H1 (cell line): ENCODE data around the gene ASF1A. TPM values are rescaled to one million over a fixed set of nuclear protein-coding genes. Genes with fewer than 3 reads are reported as not detected.

Experiments
- CTCF ChIA-PET: fragments of 300-600 bp; sonication (Branson Sonifier 250); formaldehyde crosslinking; loops from one replicate; lab custom pipeline; 2021; ENCODE audit not compliant: partially characterized antibody; lab: Charles Lee
- POLR2A ChIA-PET: fragments of 300-600 bp; sonication (Branson Sonifier 250); formaldehyde crosslinking; loops from one replicate; lab custom pipeline; 2021; ENCODE audit warnings: inconsistent platforms; ENCODE audit not compliant: partially characterized antibody; lab: Charles Lee
- DNase-seq, 2 experiments: peaks; one replicate each; pipeline versions ENCODE4 v3.0.0 to v3.0.0-alpha.2; 2010 to 2022; ENCODE audit warnings: low spot score in 2 of 2, low read depth in 1 of 2, mixed read lengths in 1 of 2
- FAIRE-seq: peaks from 2 replicates; lab custom pipeline; 2011; peaks lifted over from hg19 to GRCh38; lab: Jason Lieb, UNC
- H2AFZ ChIP-seq: 2 replicates; pipeline ENCODE4 v1.8.1; 2012; ENCODE audit warnings: low read length, inconsistent platforms
- H2AK5ac ChIP-seq: 2 replicates; pipeline ENCODE4 v1.6.1; 2013; ENCODE audit warnings: low read depth, low read length
- H2BK120ac ChIP-seq: replicated peaks from 2 replicates; pipeline ENCODE3; 2013; ENCODE audit warnings: low read depth, low read length, inconsistent platforms
- H2BK12ac ChIP-seq: 2 replicates; pipeline ENCODE4 v1.6.1; 2013; ENCODE audit warnings: low read depth, low read length
- H2BK15ac ChIP-seq: 2 replicates; pipeline ENCODE4 v1.6.1; 2013; ENCODE audit warnings: low read length
- H2BK20ac ChIP-seq: 2 replicates; pipeline ENCODE4 v1.6.1; 2013; ENCODE audit warnings: low read length
- H2BK5ac ChIP-seq: 2 replicates; pipeline ENCODE4 v1.6.1; 2013; ENCODE audit warnings: low read depth, low read length
- H3K14ac ChIP-seq: 2 replicates; pipeline ENCODE4 v1.6.1; 2013; ENCODE audit warnings: inconsistent platforms; ENCODE audit not compliant: insufficient read length
- H3K18ac ChIP-seq: 2 replicates; pipeline ENCODE4 v1.6.1; 2013; ENCODE audit warnings: low read length; ENCODE audit errors: extremely low read depth
- H3K23ac ChIP-seq: 2 replicates; pipeline ENCODE4 v1.6.1; 2013; ENCODE audit warnings: inconsistent platforms; ENCODE audit not compliant: insufficient read length
- H3K23me2 ChIP-seq: 2 replicates; pipeline ENCODE4 v1.6.1; 2013; ENCODE audit warnings: low read depth, low read length
- H3K27ac ChIP-seq: 2 replicates; pipeline ENCODE4 v1.6.1; 2011; ENCODE audit warnings: low read depth, low read length, inconsistent platforms
- H3K27me3 ChIP-seq, 4 experiments: replicated peaks in 1 of 4; 1 replicate in 1 of 4; 2 replicates in 3 of 4; pipeline versions ENCODE4 v1.6.1 to v1.8.1; 2011 to 2013; ENCODE audit warnings: low read length in 3 of 4, mild to moderate bottlenecking in 3 of 4, inconsistent platforms in 2 of 4, mixed read lengths in 2 of 4, moderate library complexity in 1 of 4; ENCODE audit not compliant: control insufficient read depth in 3 of 4, insufficient read depth in 3 of 4; ENCODE audit errors: extremely low read depth in 1 of 4
- H3K36me3 ChIP-seq, 4 experiments: 2 replicates each; pipeline versions ENCODE4 v1.6.1 to v1.8.1; 2011 to 2013; ENCODE audit warnings: mild to moderate bottlenecking in 4 of 4, low read length in 3 of 4, moderate library complexity in 2 of 4, control low read depth in 1 of 4, inconsistent platforms in 1 of 4; ENCODE audit not compliant: insufficient read depth in 4 of 4, control insufficient read depth in 2 of 4
- H3K4ac ChIP-seq: replicated peaks from 2 replicates; pipeline ENCODE3; 2013; ENCODE audit warnings: low read length, low read depth, mixed read lengths, inconsistent platforms; ENCODE audit not compliant: insufficient read length
- H3K4me1 ChIP-seq, 4 experiments: replicated peaks in 1 of 4; 1 replicate in 1 of 4; 2 replicates in 3 of 4; pipeline versions ENCODE4 v1.6.1 to v1.8.1; 2011 to 2013; ENCODE audit warnings: low read length in 3 of 4, inconsistent platforms in 2 of 4, mixed read lengths in 1 of 4; ENCODE audit not compliant: insufficient read depth in 4 of 4, control insufficient read depth in 3 of 4
- H3K4me2 ChIP-seq, 2 experiments: 2 replicates each; pipeline versions ENCODE4 v1.6.1 to v1.8.1; 2011 to 2013; ENCODE audit warnings: low read depth in 2 of 2, low read length in 2 of 2, control low read depth in 1 of 2, inconsistent platforms in 1 of 2, mild to moderate bottlenecking in 1 of 2; ENCODE audit not compliant: insufficient read depth in 1 of 2
- H3K4me3 ChIP-seq, 4 experiments: fragments of 200-600, 300-600 bp in 1 of 4; sonication (generic), shearing (Covaris generic), sonication (Bioruptor Twin) in 1 of 4; 2 replicates each; pipeline versions ENCODE4 v1.5.1 to v1.8.1; 2011 to 2016; ENCODE audit warnings: low read length in 4 of 4, low read depth in 3 of 4, control low read depth in 2 of 4, inconsistent platforms in 2 of 4, mild to moderate bottlenecking in 2 of 4, mixed read lengths in 1 of 4, moderate library complexity in 1 of 4; ENCODE audit not compliant: insufficient read depth in 2 of 4; ENCODE audit errors: extremely low read depth in 1 of 4
- H3K56ac ChIP-seq: replicated peaks from 2 replicates; pipeline ENCODE3; 2013; ENCODE audit warnings: low read depth, mild to moderate bottlenecking, mixed read lengths, low read length, inconsistent platforms; ENCODE audit not compliant: insufficient read length
- H3K79me1 ChIP-seq: 2 replicates; pipeline ENCODE4 v1.6.1; 2013; ENCODE audit warnings: low read depth, low read length, control low read depth
- H3K79me2 ChIP-seq, 2 experiments: 2 replicates each; pipeline versions ENCODE4 v1.6.1 to v1.8.1; 2012 to 2013; ENCODE audit warnings: low read length in 2 of 2, mild to moderate bottlenecking in 2 of 2, inconsistent platforms in 1 of 2; ENCODE audit not compliant: insufficient read depth in 2 of 2, control insufficient read depth in 1 of 2
- H3K9ac ChIP-seq, 4 experiments: replicated peaks in 1 of 4; 1 replicate in 1 of 4; 2 replicates in 3 of 4; pipeline versions ENCODE4 v1.6.1 to v1.8.1; 2011 to 2013; ENCODE audit warnings: low read depth in 3 of 4, low read length in 3 of 4, control low read depth in 2 of 4, mild to moderate bottlenecking in 2 of 4, moderate library complexity in 2 of 4, inconsistent platforms in 1 of 4; ENCODE audit errors: extremely low read depth in 1 of 4
- H3K9me3 ChIP-seq, 2 experiments: 2 replicates each; pipeline versions ENCODE4 v1.6.1 to v1.8.1; 2012 to 2013; ENCODE audit warnings: mild to moderate bottlenecking in 2 of 2, moderate library complexity in 2 of 2, control low read depth in 1 of 2, inconsistent platforms in 1 of 2, low read depth in 1 of 2, low read length in 1 of 2, mixed read lengths in 1 of 2; ENCODE audit not compliant: insufficient read depth in 2 of 2
- H4K20me1 ChIP-seq, 2 experiments: replicated peaks in 1 of 2; 2 replicates each; pipeline versions ENCODE3 to v1.8.1; 2011 to 2013; ENCODE audit warnings: inconsistent platforms in 2 of 2, low read length in 2 of 2, mild to moderate bottlenecking in 1 of 2; ENCODE audit not compliant: insufficient read depth in 2 of 2, control insufficient read depth in 1 of 2
- H4K5ac ChIP-seq: 2 replicates; pipeline ENCODE4 v1.6.1; 2013; ENCODE audit warnings: low read length, low read depth, mixed read lengths, inconsistent platforms; ENCODE audit not compliant: insufficient read length
- H4K8ac ChIP-seq: 2 replicates; pipeline ENCODE4 v1.8.0; 2013; ENCODE audit warnings: mild to moderate bottlenecking, moderate library complexity, low read length, inconsistent platforms; ENCODE audit not compliant: insufficient read depth; ENCODE audit errors: extremely low read depth
- H4K91ac ChIP-seq: replicated peaks from 2 replicates; pipeline ENCODE3; 2013; ENCODE audit warnings: low read length, mixed read lengths, inconsistent platforms; ENCODE audit not compliant: insufficient read length
- ATF3 ChIP-seq: IDR thresholded peaks from 2 replicates; pipeline ENCODE4 v1.6.1; 2011; ENCODE audit warnings: low read depth, mild to moderate bottlenecking, low read length; ENCODE audit not compliant: insufficient read depth
- BCL11A ChIP-seq, 2 experiments: IDR thresholded peaks; one replicate each; pipeline ENCODE4 v1.6.1; 2011; ENCODE audit warnings: low read depth in 2 of 2, low read length in 2 of 2, mild to moderate bottlenecking in 2 of 2
- CTBP2 ChIP-seq: IDR thresholded peaks from 2 replicates; pipeline ENCODE4 v1.7.0; 2011; ENCODE audit warnings: borderline replicate concordance, mild to moderate bottlenecking, moderate library complexity, mixed read lengths, low read length; ENCODE audit not compliant: insufficient read depth, insufficient read length
- CTCF ChIP-seq, 3 experiments: IDR thresholded peaks; 1 replicate in 2 of 3; 2 replicates in 1 of 3; pipeline versions ENCODE4 v1.5.1 to v1.6.1; 2011; ENCODE audit warnings: low read length in 3 of 3, mild to moderate bottlenecking in 3 of 3, inconsistent platforms in 2 of 3, low read depth in 1 of 3, moderate library complexity in 1 of 3; ENCODE audit not compliant: insufficient read depth in 1 of 3; ENCODE audit errors: control extremely low read depth in 1 of 3
- GABPA ChIP-seq: IDR thresholded peaks from 2 replicates; pipeline ENCODE4 v1.6.1; 2011; ENCODE audit warnings: mild to moderate bottlenecking, low read length, moderate library complexity, borderline replicate concordance; ENCODE audit not compliant: insufficient read depth
- PHF8 ChIP-seq: fragments of 200-600 bp; sonication (generic); conservative IDR thresholded peaks from 2 replicates; pipeline ENCODE4 v1.7.1; 2012; ENCODE audit warnings: low read depth, mild to moderate bottlenecking, inconsistent platforms, low read length, moderate library complexity
- RAD21 ChIP-seq, 2 experiments: IDR thresholded peaks in 1 of 2; conservative IDR thresholded peaks in 1 of 2; 2 replicates each; pipeline ENCODE4 v1.6.1; 2011; ENCODE audit warnings: low read depth in 2 of 2, low read length in 2 of 2, improper control_type of control experiment in 1 of 2, inconsistent platforms in 1 of 2, mild to moderate bottlenecking in 1 of 2, moderate library complexity in 1 of 2
- SRF ChIP-seq: IDR thresholded peaks from 2 replicates; pipeline ENCODE4 v1.6.1; 2011; ENCODE audit warnings: mild to moderate bottlenecking, low read depth, low read length, moderate library complexity
- SUZ12 ChIP-seq: fragments of 200-600 bp; sonication (generic); IDR thresholded peaks from 2 replicates; pipeline ENCODE4 v1.6.1; 2012; ENCODE audit warnings: mild to moderate bottlenecking, inconsistent platforms, low read length, moderate library complexity, mixed read lengths
- TBP ChIP-seq: IDR thresholded peaks from 2 replicates; pipeline ENCODE4 v1.6.1; 2011; ENCODE audit warnings: low read depth, low read length, improper control_type of control experiment
- WGBS, 2 experiments: shearing (Covaris generic) in 1 of 2; methylation state at CpG; one replicate each; pipeline versions ENCODE4 v1.1.6 to v1.1.7; 2013 to 2015; ENCODE audit warnings: low lambda C conversion rate in 2 of 2, mixed read lengths in 2 of 2, inconsistent platforms in 1 of 2, low coverage in 1 of 2, missing lambda C conversion rate in 1 of 2; ENCODE audit not compliant: insufficient replicate concordance in 2 of 2, insufficient coverage in 1 of 2, insufficient read length in 1 of 2; ENCODE audit errors: extremely low coverage in 1 of 2, missing lambda C conversion rate in 1 of 2; 5-methylcytosine and 5-hydroxymethylcytosine counted together
- polyA plus RNA-seq, 7 experiments: library from polyadenylated mRNA; depleted of rRNA in 3 of 7; stranded (reverse) in 5 of 7; unstranded in 2 of 7; fragments of >200 nt in 5 of 7; fragments of 200-250 nt in 2 of 7; gene quantifications; 1 replicate in 5 of 7; 2 replicates in 1 of 7; 4 replicates in 1 of 7; pipeline versions ENCODE4 v1.2.1 to v1.2.3, GENCODE V29; 2011 to 2013; ENCODE audit warnings: missing spikeins in 2 of 7, mixed read lengths in 2 of 7
- total RNA-seq: library from RNA; stranded (reverse); fragmentation: NEBNext Ultra II Directional; extraction: Animal tissue kit (Norgen Biotek cat#: 25700); gene quantifications from 2 replicates; pipeline ENCODE4 v1.2.1, GENCODE V29; 2021

The ASF1A gene
- total and polyA plus RNA-seq, 2 of the 8 experiments (the other 6 are each of a cell fraction or from before 2014, with no cell fraction given) = 11.4 to 50.2 TPM

GRCh38 chr6:118921084-118921483, 27.1 kb downstream of the ASF1A start:
- H3K9ac ChIP-seq = no peak overlapping the region
- no peak for FAIRE-seq
- H3K36me3 ChIP-seq = peaks cover 2 to 41% (median 29%) of the 10 kb centered on the region in 4 experiments; a peak in 6 of 8 replicates
- H3K9me3 ChIP-seq = no peaks in the 10 kb centered on the region
- H3K23me2 ChIP-seq = no peaks in the 10 kb centered on the region
- no peaks in the 10 kb centered on the region for H3K79me2 ChIP-seq
- ChIA-PET CTCF (interaction anchor here (1.5 kb wide), 1 partner anchor 8 kb away, joined by 6 read pairs; no protein-coding TSS in a partner anchor), POLR2A (interaction anchor here (0.7 to 1.7 kb wide), 2 partner anchors 9 to 18 kb away, joined by 4 to 5 read pairs; no protein-coding TSS in a partner anchor)
- no peaks in the 10 kb centered on the region for H3K79me1 ChIP-seq
- H3K23ac ChIP-seq = no peak overlapping the region
- no peak for DNase-seq
- no peak overlapping the region for H3K4me3 ChIP-seq
- H3K27me3 ChIP-seq = no peaks in the 10 kb centered on the region
- no peak overlapping the region for H4K8ac ChIP-seq
- no peak overlapping the region for H3K18ac ChIP-seq
- H4K5ac ChIP-seq = no peak overlapping the region
- H2BK12ac ChIP-seq = no peak overlapping the region
- no peak overlapping the region for H3K4me2 ChIP-seq
- no peak overlapping the region for H2BK15ac ChIP-seq
- no peaks in the 10 kb centered on the region for H3K4me1 ChIP-seq
- H3K14ac ChIP-seq = no peak overlapping the region
- 84% methylated on average over 1 of the region's 1 CpG; no CpG with 5 or more reads in 1 of the 2 experiments for WGBS, 2 experiments
- no peak overlapping the region for H3K27ac ChIP-seq
- no peak overlapping the region for H3K4ac ChIP-seq
- no peak overlapping the region for H2BK20ac ChIP-seq
- H3K56ac ChIP-seq = no peak overlapping the region
- H2BK5ac ChIP-seq = no peak overlapping the region
- no peak overlapping the region for H4K91ac ChIP-seq
- H2AK5ac ChIP-seq = no peak overlapping the region
- H4K20me1 ChIP-seq = peaks cover 0 to 3% of the 10 kb centered on the region in 2 experiments
- no peak overlapping the region for H2BK120ac ChIP-seq
- no peak overlapping the region for H2AFZ ChIP-seq
- TF ChIP-seq GABPA (no peak), SUZ12 (no peak), RAD21 (IDR thresholded peaks at IDR 0.05 in 1 of 2, conservative IDR thresholded peaks at IDR 0.05 in 1 of 2; ENCODE audit: low read depth in 2 of 2, low read length in 2 of 2) (no peak), SRF (no peak), BCL11A (IDR thresholded peaks at IDR 0.05; ENCODE audit: low read depth in 2 of 2, low read length in 2 of 2) (no peak), TBP (no peak), CTBP2 (no peak), ATF3 (no peak), CTCF (IDR thresholded peaks at IDR 0.05; ENCODE audit: control extremely low read depth in 1 of 3, insufficient read depth in 1 of 3, low read depth in 1 of 3, low read length in 3 of 3) (no peak), PHF8 (no peak)
